Uterus (tissue), 4 donors: ENCODE results near the gene CAMK2D. TPM values are rescaled to one million over a fixed set of nuclear protein-coding genes. Genes with fewer than 3 reads are reported as not detected.

ENCODE experiments used
- DNase-seq, 2 donors: peaks; one replicate each; pipeline ENCODE4 v3.0.0-alpha.2; 2019 to 2020
- H3K27ac ChIP-seq, 2 donors: fragments of 200-600 bp; sonication (generic); 1 replicate in 1 of 2; 2 replicates in 1 of 2; pipeline ENCODE4 v1.5.1; 2016 to 2018
- H3K27me3 ChIP-seq, 2 donors: fragments of 200-600 bp; sonication (generic); one replicate each; pipeline ENCODE4 v1.5.1; 2018 to 2019; ENCODE audit warnings: control low read depth in 1 of 2
- H3K36me3 ChIP-seq, 2 donors: fragments of 200-600 bp; sonication (generic); one replicate each; pipeline ENCODE4 v1.5.1; 2019; ENCODE audit warnings: control low read depth in 1 of 2
- H3K4me1 ChIP-seq, 2 donors: fragments of 200-600 bp; sonication (generic); one replicate each; pipeline ENCODE4 v1.5.1; 2018 to 2019; ENCODE audit warnings: control low read depth in 1 of 2
- H3K4me3 ChIP-seq, 2 donors: fragments of 200-600 bp; sonication (generic); 1 replicate in 1 of 2; 2 replicates in 1 of 2; pipeline ENCODE4 v1.5.1; 2018 to 2019; ENCODE audit warnings: mild to moderate bottlenecking in 1 of 2
- H3K9me3 ChIP-seq, 2 donors: fragments of 200-600 bp; sonication (generic); one replicate each; pipeline ENCODE4 v1.5.1; 2019; ENCODE audit warnings: control low read depth in 1 of 2
- POLR2A ChIP-seq, 2 donors: fragments of 450-650 bp; IDR thresholded peaks; one replicate each; pipeline ENCODE4 v1.6.1; 2016; ENCODE audit warnings: antibody characterized with exemption in 2 of 2, mild to moderate bottlenecking in 1 of 2, moderate library complexity in 1 of 2
- intact Hi-C: fragments of 100-400 bp; cut with DNase I; formaldehyde crosslinking; loops from one replicate; pipeline ENCODE4 v1.15.1; 2023; ENCODE audit warnings: low total_unique reads
- total RNA-seq, 4 donors: library from RNA; depleted of rRNA in 3 of 4; stranded (reverse); fragments of >200 nt in 3 of 4; gene quantifications; one replicate each; pipeline versions ENCODE4 v1.1.0 to v1.2.4, GENCODE V29; 2014 to 2023
- TF ChIP-seq, protein P1 (sequence below), 4 experiments: fragments of 200-600 bp in 2 of 4; fragments of 450-650 bp in 2 of 4; sonication (generic) in 2 of 4; IDR thresholded peaks; one replicate each; pipeline ENCODE4 v1.5.1; 2016 to 2019; ENCODE audit warnings: antibody characterized with exemption in 4 of 4, mild to moderate bottlenecking in 2 of 4, moderate library complexity in 1 of 4
- donor health status: DM: yes; HTN: yes; CAD: no.

The CAMK2D gene
- total RNA-seq, 4 donors from 2014 or later: 41.5 to 95.3 (median 54.3) TPM

- intact Hi-C loops: loop anchor here (10.0 kb wide), 1 partner anchor 224 kb away; the partner anchor contains the start of gene CAMK2D
- Histone ChIP-seq H3K4me3 (no peak overlapping the region), H3K9me3 (no peaks in the 10 kb centered on the region), H3K27me3 (no peaks in the 10 kb centered on the region), H3K4me1 (peaks cover 0 to 6% of the 10 kb centered on the region in 2 donors), H3K36me3 (no peaks in the 10 kb centered on the region), H3K27ac (no peak overlapping the region)
- DNase-seq: no peak
- TF ChIP-seq, protein P1, sequence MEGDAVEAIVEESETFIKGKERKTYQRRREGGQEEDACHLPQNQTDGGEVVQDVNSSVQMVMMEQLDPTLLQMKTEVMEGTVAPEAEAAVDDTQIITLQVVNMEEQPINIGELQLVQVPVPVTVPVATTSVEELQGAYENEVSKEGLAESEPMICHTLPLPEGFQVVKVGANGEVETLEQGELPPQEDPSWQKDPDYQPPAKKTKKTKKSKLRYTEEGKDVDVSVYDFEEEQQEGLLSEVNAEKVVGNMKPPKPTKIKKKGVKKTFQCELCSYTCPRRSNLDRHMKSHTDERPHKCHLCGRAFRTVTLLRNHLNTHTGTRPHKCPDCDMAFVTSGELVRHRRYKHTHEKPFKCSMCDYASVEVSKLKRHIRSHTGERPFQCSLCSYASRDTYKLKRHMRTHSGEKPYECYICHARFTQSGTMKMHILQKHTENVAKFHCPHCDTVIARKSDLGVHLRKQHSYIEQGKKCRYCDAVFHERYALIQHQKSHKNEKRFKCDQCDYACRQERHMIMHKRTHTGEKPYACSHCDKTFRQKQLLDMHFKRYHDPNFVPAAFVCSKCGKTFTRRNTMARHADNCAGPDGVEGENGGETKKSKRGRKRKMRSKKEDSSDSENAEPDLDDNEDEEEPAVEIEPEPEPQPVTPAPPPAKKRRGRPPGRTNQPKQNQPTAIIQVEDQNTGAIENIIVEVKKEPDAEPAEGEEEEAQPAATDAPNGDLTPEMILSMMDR (IDR thresholded peaks at IDR 0.05): no peak
- no peak for TF ChIP-seq POLR2A (IDR thresholded peaks at IDR 0.05)
Measured at GRCh38 chr4:113540859-113541258, 220.7 kb downstream of the CAMK2D start.

- Histone ChIP-seq H3K27ac (no peak overlapping the region), H3K36me3 (no peaks in the 10 kb centered on the region), H3K4me1 (peaks cover 0 to 6% of the 10 kb centered on the region in 2 donors), H3K4me3 (no peak overlapping the region), H3K27me3 (no peaks in the 10 kb centered on the region), H3K9me3 (no peaks in the 10 kb centered on the region)
- intact Hi-C loops: no loop called here
- no peak for DNase-seq
- no peak for TF ChIP-seq POLR2A (IDR thresholded peaks at IDR 0.05)
- TF ChIP-seq, protein P1 (IDR thresholded peaks at IDR 0.05): no peak
Measured at GRCh38 chr4:113539408-113539807, 222.1 kb downstream of the CAMK2D start.

- Histone ChIP-seq H3K36me3 (no peaks in the 10 kb centered on the region), H3K4me1 (peaks cover 0 to 6% of the 10 kb centered on the region in 2 donors), H3K9me3 (no peaks in the 10 kb centered on the region), H3K4me3 (no peak overlapping the region), H3K27ac (no peak overlapping the region), H3K27me3 (no peaks in the 10 kb centered on the region)
- intact Hi-C loops: no loop called here
- no peak for TF ChIP-seq POLR2A (IDR thresholded peaks at IDR 0.05)
- TF ChIP-seq, protein P1 (IDR thresholded peaks at IDR 0.05): no peak
- no peak for DNase-seq
Measured at GRCh38 chr4:113537628-113538027, 223.9 kb downstream of the CAMK2D start.

GRCh38 chr4:113537203-113537602 is 224.3 kb downstream of the CAMK2D start:
- no peak for DNase-seq
- H3K27ac ChIP-seq: no peak overlapping the region
- peaks cover 0 to 6% of the 10 kb centered on the region in 2 donors for H3K4me1 ChIP-seq
- TF ChIP-seq, protein P1 (IDR thresholded peaks at IDR 0.05): no peak
- TF ChIP-seq POLR2A (IDR thresholded peaks at IDR 0.05): no peak
- H3K4me3 ChIP-seq: no peak overlapping the region
- intact Hi-C loops: no loop called here
- no peaks in the 10 kb centered on the region for H3K9me3 ChIP-seq
- no peaks in the 10 kb centered on the region for H3K27me3 ChIP-seq
- H3K36me3 ChIP-seq: no peaks in the 10 kb centered on the region

DNA sequence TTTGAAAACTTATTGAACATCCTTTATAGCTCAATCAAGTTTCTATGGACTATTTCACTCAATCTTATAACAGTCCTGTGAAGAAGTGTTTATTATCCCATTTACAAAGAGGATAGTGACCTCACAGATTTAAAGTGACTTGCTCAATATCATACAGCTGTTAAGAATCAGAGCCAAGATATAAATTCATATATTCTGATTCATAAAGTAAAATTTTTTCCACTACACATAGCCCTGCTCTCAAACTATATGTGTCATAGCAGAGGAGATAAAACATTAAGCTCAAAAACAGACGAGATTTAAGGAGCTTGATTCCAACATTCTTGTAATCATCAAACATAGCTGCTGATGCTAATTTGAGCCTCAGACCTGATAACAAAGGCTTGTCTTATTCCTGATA is 226.8 kb downstream of the CAMK2D start:
- Histone ChIP-seq H3K27me3 (no peaks in the 10 kb centered on the region), H3K4me3 (no peak overlapping the region), H3K9me3 (no peaks in the 10 kb centered on the region), H3K27ac (no peak overlapping the region), H3K4me1 (peaks cover 0 to 6% of the 10 kb centered on the region in 2 donors), H3K36me3 (no peaks in the 10 kb centered on the region)
- TF ChIP-seq POLR2A (IDR thresholded peaks at IDR 0.05): no peak
- TF ChIP-seq, protein P1 (IDR thresholded peaks at IDR 0.05): no peak
- intact Hi-C loops: no loop called here
- no peak for DNase-seq
